Adrenal gland (tissue), 12 donors: ENCODE results near the gene GALNT10. TPM values are rescaled to one million over a fixed set of nuclear protein-coding genes. Genes with fewer than 3 reads are reported as not detected.

ENCODE experiments used
- DNase-seq, 7 donors: peaks; one replicate each; pipeline ENCODE4 v3.0.0-alpha.2; 2019 to 2020
- H3K27ac ChIP-seq, 5 donors: fragments of 200-600 bp; sonication (generic) in 4 of 5; 1 replicate in 3 of 5; 2 replicates in 2 of 5; pipeline versions ENCODE4 v1.5.1 to v1.8.0; 2016 to 2020; ENCODE audit warnings: mild to moderate bottlenecking in 1 of 5
- H3K27me3 ChIP-seq: fragments of 200-600 bp; 2 replicates; pipeline ENCODE4 v1.8.0; 2021
- H3K36me3 ChIP-seq, 2 donors: fragments of 200-600 bp; replicated peaks in 1 of 2; 1 replicate in 1 of 2; 2 replicates in 1 of 2; pipeline versions ENCODE4 v1.5.1 to v1.8.0; 2018 to 2022
- H3K4me1 ChIP-seq, 2 donors: fragments of 200-600 bp; replicated peaks in 1 of 2; 1 replicate in 1 of 2; 2 replicates in 1 of 2; pipeline versions ENCODE4 v1.5.1 to v1.8.0; 2018 to 2021
- H3K4me3 ChIP-seq, 4 donors: fragments of 200-600 bp; sonication (generic) in 3 of 4; one replicate each; pipeline ENCODE4 v1.5.1; 2016 to 2018
- H3K9me3 ChIP-seq, 3 donors: fragments of 200-600 bp; sonication (generic) in 1 of 3; replicated peaks in 1 of 3; 1 replicate in 2 of 3; 2 replicates in 1 of 3; pipeline versions ENCODE4 v1.5.1 to v1.8.0; 2016 to 2021
- POLR2A ChIP-seq, 2 donors: fragments of 450-650 bp; IDR thresholded peaks; one replicate each; pipeline ENCODE4 v1.6.1; 2017; ENCODE audit warnings: antibody characterized with exemption in 2 of 2, mild to moderate bottlenecking in 2 of 2, moderate library complexity in 1 of 2
- WGBS, 4 donors: extraction: QIAGEN DNeasy Blood & Tissue Kit in 2 of 4; methylation state at CpG; one replicate each; pipeline versions ENCODE4 v1.1.5 to v1.1.7; 2013 to 2017; 5-methylcytosine and 5-hydroxymethylcytosine counted together
- intact Hi-C, 2 donors: fragments of 100-400 bp; cut with DNase I; formaldehyde crosslinking; loops; one replicate each; pipeline versions ENCODE4 v1.14.1 to v1.15.0; 2022 to 2023
- polyA plus RNA-seq, 3 donors: library from polyadenylated mRNA; stranded (reverse); fragments of 200-250 nt in 2 of 3; fragments of 350-450 nt in 1 of 3; fragmentation: Illumina TruSeq in 1 of 3; extraction: RNeasy Lipid Tissue Mini Kit (QIAGEN cat#74804) in 1 of 3; gene quantifications; one replicate each; pipeline ENCODE4 v1.2.3, GENCODE V29; 2013 to 2014
- total RNA-seq, 9 donors: library from RNA; depleted of rRNA in 4 of 9; stranded (reverse); fragments of >200 nt in 4 of 9; fragments of 120-200 nt in 1 of 9; fragmentation: NEBNext Ultra II Directional in 1 of 9; extraction: Animal tissue kit (Norgen Biotek cat#: 25700) in 1 of 9; gene quantifications; one replicate each; pipeline versions ENCODE4 v1.1.0 to v1.2.4, GENCODE V29; 2013 to 2023
- TF ChIP-seq, protein P1 (sequence below), 6 experiments: fragments of 450-650 bp in 4 of 6; fragments of 200-600 bp in 2 of 6; sonication (generic) in 1 of 6; IDR thresholded peaks; 1 replicate in 5 of 6; 2 replicates in 1 of 6; pipeline versions ENCODE4 v1.5.1 to v1.8.0; 2016 to 2021; ENCODE audit warnings: antibody characterized with exemption in 6 of 6, mild to moderate bottlenecking in 2 of 6, moderate library complexity in 1 of 6
- donor health status: healthy with polysubstance abuse.
- donor health status: Bipolar disorder and iron deficiency.
- donor health status: DM: yes; HTN: yes; CAD: no.
- donor health status: DM: no; HTN: no; CAD: no.
- donor health status: DM: no; HTN: no; CAD: no.
- donor health status: DM: yes; HTN: yes; CAD: no.

GALNT10 gene
- total and polyA plus RNA-seq, 12 donors: 5.6 to 74.1 (median 43.4) TPM

DNA sequence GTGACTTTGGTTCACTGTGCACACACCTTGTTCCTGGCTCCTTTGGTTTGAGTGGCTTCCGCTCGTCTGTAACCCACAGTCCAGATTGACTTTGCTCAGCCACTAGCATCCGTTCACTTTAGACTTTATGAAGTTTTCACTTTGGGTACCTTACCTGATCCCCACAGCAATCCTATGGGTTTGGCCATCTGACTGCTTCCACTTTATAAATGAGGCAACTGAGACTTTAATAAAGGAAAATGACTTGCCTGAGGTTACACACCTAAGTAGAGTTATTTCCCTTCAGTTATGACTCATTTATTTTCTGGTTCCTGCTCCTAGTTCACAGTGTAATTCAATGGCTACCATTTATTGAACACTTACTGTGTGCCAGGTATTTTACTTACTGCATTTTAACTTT lies 161.0 kb downstream of the GALNT10 start:
- Histone ChIP-seq H3K27ac (no peak overlapping the region), H3K4me3 (no peak overlapping the region), H3K4me1 (peaks cover 2 to 23% of the 10 kb centered on the region in 2 donors), H3K9me3 (no peaks in the 10 kb centered on the region), H3K36me3 (no peaks in the 10 kb centered on the region), H3K27me3 (no peaks in the 10 kb centered on the region)
- intact Hi-C loops: no loop called here
- TF ChIP-seq POLR2A (IDR thresholded peaks at IDR 0.05): no peak
- TF ChIP-seq, protein P1, sequence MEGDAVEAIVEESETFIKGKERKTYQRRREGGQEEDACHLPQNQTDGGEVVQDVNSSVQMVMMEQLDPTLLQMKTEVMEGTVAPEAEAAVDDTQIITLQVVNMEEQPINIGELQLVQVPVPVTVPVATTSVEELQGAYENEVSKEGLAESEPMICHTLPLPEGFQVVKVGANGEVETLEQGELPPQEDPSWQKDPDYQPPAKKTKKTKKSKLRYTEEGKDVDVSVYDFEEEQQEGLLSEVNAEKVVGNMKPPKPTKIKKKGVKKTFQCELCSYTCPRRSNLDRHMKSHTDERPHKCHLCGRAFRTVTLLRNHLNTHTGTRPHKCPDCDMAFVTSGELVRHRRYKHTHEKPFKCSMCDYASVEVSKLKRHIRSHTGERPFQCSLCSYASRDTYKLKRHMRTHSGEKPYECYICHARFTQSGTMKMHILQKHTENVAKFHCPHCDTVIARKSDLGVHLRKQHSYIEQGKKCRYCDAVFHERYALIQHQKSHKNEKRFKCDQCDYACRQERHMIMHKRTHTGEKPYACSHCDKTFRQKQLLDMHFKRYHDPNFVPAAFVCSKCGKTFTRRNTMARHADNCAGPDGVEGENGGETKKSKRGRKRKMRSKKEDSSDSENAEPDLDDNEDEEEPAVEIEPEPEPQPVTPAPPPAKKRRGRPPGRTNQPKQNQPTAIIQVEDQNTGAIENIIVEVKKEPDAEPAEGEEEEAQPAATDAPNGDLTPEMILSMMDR (IDR thresholded peaks at IDR 0.05): no peak
- DNase-seq: no peak
- 91 to 97% (median 96%) methylated on average over 3 of the region's 3 CpGs for WGBS, 4 donors

GRCh38 chr5:154352960-154353548 lies 162.5 kb downstream of the GALNT10 start:
- H3K27me3 ChIP-seq: no peaks in the 10 kb centered on the region
- no peaks in the 10 kb centered on the region for H3K9me3 ChIP-seq
- no peak overlapping the region for H3K4me3 ChIP-seq
- peaks cover 3 to 25% of the 10 kb centered on the region in 2 donors for H3K4me1 ChIP-seq
- H3K36me3 ChIP-seq: no peaks in the 10 kb centered on the region
- intact Hi-C loops: no loop called here
- peak overlapping the region in 2 of 5 donors; percentile 2 to 23 for H3K27ac ChIP-seq
- no peak for TF ChIP-seq POLR2A (IDR thresholded peaks at IDR 0.05)
- TF ChIP-seq, protein P1 (IDR thresholded peaks at IDR 0.05): no peak
- WGBS, 4 donors: 53 to 60% (median 57%) methylated on average over 9 to 11 of the region's 11 CpGs
- peak in 3 of 7 donors; percentile 13 to 26 (median 17) for DNase-seq

DNA sequence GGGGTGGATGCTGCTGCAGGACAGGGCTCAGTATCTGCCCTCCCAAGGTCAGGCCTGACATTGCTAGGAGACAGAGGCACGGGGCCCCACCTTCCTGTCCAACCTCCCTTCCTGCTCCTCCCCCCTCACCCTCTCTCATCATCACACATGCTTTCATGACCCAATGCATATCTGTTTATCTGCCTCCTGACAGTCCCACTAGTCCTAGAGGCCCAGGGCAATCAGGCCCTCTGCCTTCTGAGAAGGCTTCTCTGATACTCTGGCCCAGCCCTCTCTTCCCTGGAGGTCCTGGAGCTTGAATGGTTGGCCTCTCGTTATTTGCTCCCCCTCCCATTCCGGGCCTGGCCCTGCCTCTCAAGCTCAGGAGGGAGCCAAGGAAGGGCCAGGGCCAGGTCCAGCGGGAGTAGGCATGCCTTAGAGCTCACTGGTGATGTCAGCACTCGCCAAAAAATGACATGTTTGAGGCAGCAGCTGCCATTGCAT lies 164.6 kb downstream of the GALNT10 start:
- Histone ChIP-seq H3K9me3 (no peaks in the 10 kb centered on the region), H3K4me3 (no peak overlapping the region), H3K27me3 (no peaks in the 10 kb centered on the region), H3K4me1 (peaks cover 16 to 42% of the 10 kb centered on the region in 2 donors), H3K36me3 (no peaks in the 10 kb centered on the region), H3K27ac (peak overlapping the region in 1 of 5 donors; percentile 21)
- TF ChIP-seq, protein P1 (IDR thresholded peaks at IDR 0.05): no peak
- TF ChIP-seq POLR2A (IDR thresholded peaks at IDR 0.05): no peak
- peak in 2 of 7 donors; percentile 14 to 32 for DNase-seq
- intact Hi-C loops: no loop called here
- 43 to 77% (median 65%) methylated on average over 5 of the region's 5 CpGs for WGBS, 4 donors

- intact Hi-C loops: no loop called here
Observed at GRCh38 chr5:154356020-154356655, 165.6 kb downstream of the GALNT10 start.

More at GRCh38 chr5:154356020-154356655, 165.6 kb downstream of the GALNT10 start:
- TF ChIP-seq, protein P1 (IDR thresholded peaks at IDR 0.05): no peak
- no peak for TF ChIP-seq POLR2A (IDR thresholded peaks at IDR 0.05)
- DNase-seq: peak in 2 of 7 donors; percentile 18 to 23
- Histone ChIP-seq H3K27ac (no peak overlapping the region), H3K27me3 (no peaks in the 10 kb centered on the region), H3K9me3 (no peaks in the 10 kb centered on the region), H3K4me3 (no peak overlapping the region), H3K4me1 (peaks cover 16 to 42% of the 10 kb centered on the region in 2 donors), H3K36me3 (no peaks in the 10 kb centered on the region)
- 64 to 83% (median 76%) methylated on average over 4 of the region's 4 CpGs for WGBS, 4 donors
